H9 (cell line): ENCODE results near the gene FBXL20. TPM values are rescaled to one million over a fixed set of nuclear protein-coding genes. Genes with fewer than 3 reads are reported as not detected.

ENCODE experiments used
- DNase-seq: peaks from one replicate; pipeline ENCODE4 v3.0.0-alpha.2; 2017
- H2AFZ ChIP-seq: one replicate; pipeline ENCODE4 v1.6.1; 2013; ENCODE audit warnings: mild to moderate bottlenecking, low read length, control low read depth, moderate library complexity
- H2AK5ac ChIP-seq: 2 replicates; pipeline ENCODE4 v1.6.1; 2013; ENCODE audit warnings: low read length, control low read depth, mixed read lengths; ENCODE audit not compliant: insufficient read length
- H2BK120ac ChIP-seq: one replicate; pipeline ENCODE4 v1.6.1; 2013; ENCODE audit warnings: low read depth, mild to moderate bottlenecking, low read length, control low read depth, inconsistent platforms; ENCODE audit not compliant: poor library complexity, severe bottlenecking
- H2BK12ac ChIP-seq: 2 replicates; pipeline ENCODE4 v1.6.1; 2013; ENCODE audit warnings: low read length, control low read depth, mixed read lengths, low read depth; ENCODE audit not compliant: insufficient read length
- H2BK15ac ChIP-seq: 2 replicates; pipeline ENCODE4 v1.6.1; 2013; ENCODE audit warnings: low read depth, low read length, control low read depth
- H2BK20ac ChIP-seq: one replicate; pipeline ENCODE4 v1.6.1; 2013; ENCODE audit warnings: low read depth, mild to moderate bottlenecking, low read length, control low read depth, inconsistent platforms; ENCODE audit not compliant: poor library complexity, severe bottlenecking
- H2BK5ac ChIP-seq: 2 replicates; pipeline ENCODE4 v1.6.1; 2013; ENCODE audit warnings: low read length, control low read depth, mixed read lengths; ENCODE audit not compliant: insufficient read length
- H3K14ac ChIP-seq: 2 replicates; pipeline ENCODE4 v1.6.1; 2013; ENCODE audit warnings: low read length, control low read depth; ENCODE audit not compliant: insufficient read depth
- H3K18ac ChIP-seq: 2 replicates; pipeline ENCODE4 v1.6.1; 2013; ENCODE audit warnings: low read depth, mild to moderate bottlenecking, mixed read lengths, low read length, control low read depth; ENCODE audit not compliant: insufficient read length
- H3K23ac ChIP-seq: 2 replicates; pipeline ENCODE4 v1.6.1; 2013; ENCODE audit warnings: low read length, control low read depth, mixed read lengths, low read depth; ENCODE audit not compliant: insufficient read length
- H3K23me2 ChIP-seq: 2 replicates; pipeline ENCODE4 v1.6.1; 2013; ENCODE audit warnings: low read depth, mild to moderate bottlenecking, mixed read lengths, low read length, control low read depth; ENCODE audit not compliant: insufficient read length, poor library complexity, severe bottlenecking
- H3K27ac ChIP-seq: 2 replicates; pipeline ENCODE4 v1.5.1; 2013; ENCODE audit warnings: low read length, control low read depth, mixed read lengths, low read depth; ENCODE audit not compliant: insufficient read length
- H3K27me3 ChIP-seq: 2 replicates; pipeline ENCODE4 v1.6.1; 2013; ENCODE audit warnings: low read length, control low read depth, inconsistent platforms; ENCODE audit not compliant: insufficient read depth
- H3K4ac ChIP-seq: 2 replicates; pipeline ENCODE4 v1.6.1; 2013; ENCODE audit warnings: low read depth, mild to moderate bottlenecking, control low read depth, inconsistent platforms, low read length, moderate library complexity
- H3K4me1 ChIP-seq: 2 replicates; pipeline ENCODE4 v1.6.1; 2013; ENCODE audit warnings: low read length, control low read depth, inconsistent platforms; ENCODE audit not compliant: insufficient read depth
- H3K4me2 ChIP-seq: 2 replicates; pipeline ENCODE4 v1.6.1; 2013; ENCODE audit warnings: low read length, control low read depth, mixed read lengths; ENCODE audit not compliant: insufficient read length, insufficient read depth
- H3K56ac ChIP-seq: 2 replicates; pipeline ENCODE4 v1.6.1; 2013; ENCODE audit warnings: low read depth, mild to moderate bottlenecking, mixed read lengths, low read length, control low read depth; ENCODE audit not compliant: insufficient read length
- H3K79me1 ChIP-seq: 2 replicates; pipeline ENCODE4 v1.6.1; 2013; ENCODE audit warnings: low read depth, mild to moderate bottlenecking, moderate library complexity, low read length, control low read depth, inconsistent platforms; ENCODE audit not compliant: insufficient read depth, poor library complexity, severe bottlenecking
- H3K79me2 ChIP-seq: 2 replicates; pipeline ENCODE4 v1.6.1; 2013; ENCODE audit warnings: low read length, control low read depth, inconsistent platforms; ENCODE audit not compliant: insufficient read depth
- H3K9ac ChIP-seq: 2 replicates; pipeline ENCODE4 v1.6.1; 2013; ENCODE audit warnings: low read length, control low read depth, mixed read lengths; ENCODE audit not compliant: insufficient read length; ENCODE audit errors: extremely low read depth
- H3K9me3 ChIP-seq: one replicate; pipeline ENCODE4 v1.6.1; 2013; ENCODE audit warnings: low read depth, low read length, inconsistent platforms; ENCODE audit not compliant: control insufficient read depth
- H3T11ph ChIP-seq: one replicate; pipeline ENCODE4 v1.6.1; 2013; ENCODE audit warnings: mild to moderate bottlenecking, low read length, control low read depth, inconsistent platforms
- H4K20me1 ChIP-seq: one replicate; pipeline ENCODE4 v1.6.1; 2013; ENCODE audit not compliant: control insufficient read depth, insufficient read length, insufficient read depth
- H4K5ac ChIP-seq: 2 replicates; pipeline ENCODE4 v1.6.1; 2013; ENCODE audit warnings: low read depth, mild to moderate bottlenecking, mixed read lengths, low read length, control low read depth; ENCODE audit not compliant: insufficient read length
- H4K8ac ChIP-seq: replicated peaks from 2 replicates; pipeline ENCODE4 v1.6.1; 2013; ENCODE audit warnings: low read length, control low read depth, mixed read lengths, low read depth; ENCODE audit not compliant: insufficient read length
- H4K91ac ChIP-seq: 2 replicates; pipeline ENCODE4 v1.6.1; 2013; ENCODE audit warnings: low read depth, mild to moderate bottlenecking, moderate library complexity, mixed read lengths, low read length, control low read depth; ENCODE audit not compliant: insufficient read length
- H3K27ac Mint-ChIP-seq, 3 experiments: 2 replicates in 2 of 3; 3 replicates in 1 of 3; pipeline ENCODE4 v1.8.0; 2020 to 2021; ENCODE audit warnings: mixed read lengths in 3 of 3, mild to moderate bottlenecking in 1 of 3, moderate library complexity in 1 of 3
- H3K27me3 Mint-ChIP-seq: 2 replicates; pipeline ENCODE4 v1.8.0; 2021; ENCODE audit warnings: low read depth, mild to moderate bottlenecking, moderate library complexity, mixed read lengths
- H3K36me3 Mint-ChIP-seq, 3 experiments: 2 replicates in 2 of 3; 3 replicates in 1 of 3; pipeline ENCODE4 v1.8.0; 2020 to 2021; ENCODE audit warnings: low read depth in 3 of 3, mixed read lengths in 3 of 3; ENCODE audit not compliant: insufficient read depth in 1 of 3
- H3K4me1 Mint-ChIP-seq, 2 experiments: 2 replicates each; pipeline ENCODE4 v1.8.0; 2020; ENCODE audit warnings: mixed read lengths in 2 of 2
- H3K4me3 Mint-ChIP-seq, 2 experiments: 2 replicates in 1 of 2; 3 replicates in 1 of 2; pipeline ENCODE4 v1.8.0; 2020 to 2021; ENCODE audit warnings: mild to moderate bottlenecking in 2 of 2, mixed read lengths in 2 of 2, moderate library complexity in 1 of 2
- H3K9me3 Mint-ChIP-seq, 2 experiments: 2 replicates in 1 of 2; 3 replicates in 1 of 2; pipeline ENCODE4 v1.8.0; 2020; ENCODE audit warnings: mild to moderate bottlenecking in 2 of 2, mixed read lengths in 2 of 2, moderate library complexity in 1 of 2
- CTCF ChIP-seq: fragments of 200-600 bp; sonication (generic); conservative IDR thresholded peaks from 3 replicates; pipeline ENCODE4 v1.8.0; 2021; ENCODE audit warnings: antibody characterized with exemption, mild to moderate bottlenecking
- WGBS: extraction: QIAGEN DNeasy Blood & Tissue Kit; methylation state at CpG from one replicate; pipeline ENCODE4 v1.1.7; 2013; ENCODE audit warnings: missing lambda C conversion rate, low lambda C conversion rate, mixed read lengths; ENCODE audit not compliant: insufficient read length; ENCODE audit errors: extremely low coverage; 5-methylcytosine and 5-hydroxymethylcytosine counted together
- total RNA-seq: library from RNA; stranded (reverse); gene quantifications from 2 replicates; pipeline ENCODE4 v1.2.1, GENCODE V29; 2021

FBXL20 gene
- total RNA-seq, 1 experiment from 2014 or later: 18.4 TPM

- H3T11ph ChIP-seq: no peak overlapping the region
- no peak overlapping the region for H4K8ac ChIP-seq
- H4K91ac ChIP-seq: no peak overlapping the region
- no peak overlapping the region for H3K56ac ChIP-seq
- Mint-ChIP-seq H3K27ac (no peak overlapping the region), H3K36me3 (no peaks in the 10 kb centered on the region), H3K27me3 (no peaks in the 10 kb centered on the region), H3K4me1 (peaks cover 6% of the 10 kb centered on the region in 2 experiments), H3K4me3 (no peak overlapping the region), H3K9me3 (no peaks in the 10 kb centered on the region)
- H2BK20ac ChIP-seq: no peak overlapping the region
- H2BK15ac ChIP-seq: no peak overlapping the region
- no peak overlapping the region for H4K5ac ChIP-seq
- no peaks in the 10 kb centered on the region for H3K79me2 ChIP-seq
- H3K23ac ChIP-seq: no peak overlapping the region
- H3K27ac ChIP-seq: no peak overlapping the region
- no peaks in the 10 kb centered on the region for H3K9me3 ChIP-seq
- no peak overlapping the region for H2AK5ac ChIP-seq
- no peak for DNase-seq
- H3K18ac ChIP-seq: no peak overlapping the region
- H3K14ac ChIP-seq: no peak overlapping the region
- no peak overlapping the region for H3K4me2 ChIP-seq
- no peaks in the 10 kb centered on the region for H3K27me3 ChIP-seq
- WGBS: no CpG with 5 or more reads among the region's 2 CpGs
- H3K4me1 ChIP-seq: no peaks in the 10 kb centered on the region
- no peak for TF ChIP-seq CTCF
- H3K79me1 ChIP-seq: no peaks in the 10 kb centered on the region
- no peak overlapping the region for H2AFZ ChIP-seq
- no peaks in the 10 kb centered on the region for H4K20me1 ChIP-seq
- H2BK120ac ChIP-seq: no peak overlapping the region
- no peak overlapping the region for H2BK5ac ChIP-seq
- H3K9ac ChIP-seq: no peak overlapping the region
- H3K23me2 ChIP-seq: no peaks in the 10 kb centered on the region
- no peak overlapping the region for H2BK12ac ChIP-seq
- H3K4ac ChIP-seq: no peak overlapping the region
Observed at GRCh38 chr17:39380144-39380543, 21.3 kb downstream of the FBXL20 start.
